ENCODE measurements around the gene GIGYF1.
"Not testable (repeated sequence)": the region's sequence is repeated elsewhere in the genome, so short reads cannot be mapped to it uniquely, and the experiment has no call there.

GIGYF1 gene, protein sequence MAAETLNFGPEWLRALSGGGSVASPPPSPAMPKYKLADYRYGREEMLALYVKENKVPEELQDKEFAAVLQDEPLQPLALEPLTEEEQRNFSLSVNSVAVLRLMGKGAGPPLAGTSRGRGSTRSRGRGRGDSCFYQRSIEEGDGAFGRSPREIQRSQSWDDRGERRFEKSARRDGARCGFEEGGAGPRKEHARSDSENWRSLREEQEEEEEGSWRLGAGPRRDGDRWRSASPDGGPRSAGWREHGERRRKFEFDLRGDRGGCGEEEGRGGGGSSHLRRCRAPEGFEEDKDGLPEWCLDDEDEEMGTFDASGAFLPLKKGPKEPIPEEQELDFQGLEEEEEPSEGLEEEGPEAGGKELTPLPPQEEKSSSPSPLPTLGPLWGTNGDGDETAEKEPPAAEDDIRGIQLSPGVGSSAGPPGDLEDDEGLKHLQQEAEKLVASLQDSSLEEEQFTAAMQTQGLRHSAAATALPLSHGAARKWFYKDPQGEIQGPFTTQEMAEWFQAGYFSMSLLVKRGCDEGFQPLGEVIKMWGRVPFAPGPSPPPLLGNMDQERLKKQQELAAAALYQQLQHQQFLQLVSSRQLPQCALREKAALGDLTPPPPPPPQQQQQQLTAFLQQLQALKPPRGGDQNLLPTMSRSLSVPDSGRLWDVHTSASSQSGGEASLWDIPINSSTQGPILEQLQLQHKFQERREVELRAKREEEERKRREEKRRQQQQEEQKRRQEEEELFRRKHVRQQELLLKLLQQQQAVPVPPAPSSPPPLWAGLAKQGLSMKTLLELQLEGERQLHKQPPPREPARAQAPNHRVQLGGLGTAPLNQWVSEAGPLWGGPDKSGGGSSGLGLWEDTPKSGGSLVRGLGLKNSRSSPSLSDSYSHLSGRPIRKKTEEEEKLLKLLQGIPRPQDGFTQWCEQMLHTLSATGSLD (N-terminal part only)

GRCh38 chr7:100694098-100694745 lies at the start of gene GIGYF1:
Gene GIGYF1 (minus strand): TSS chr7:100694250. CDS start chr7:100688238, 6,012 bp downstream.
- peak; percentile 80 for DNase-seq

DNA sequence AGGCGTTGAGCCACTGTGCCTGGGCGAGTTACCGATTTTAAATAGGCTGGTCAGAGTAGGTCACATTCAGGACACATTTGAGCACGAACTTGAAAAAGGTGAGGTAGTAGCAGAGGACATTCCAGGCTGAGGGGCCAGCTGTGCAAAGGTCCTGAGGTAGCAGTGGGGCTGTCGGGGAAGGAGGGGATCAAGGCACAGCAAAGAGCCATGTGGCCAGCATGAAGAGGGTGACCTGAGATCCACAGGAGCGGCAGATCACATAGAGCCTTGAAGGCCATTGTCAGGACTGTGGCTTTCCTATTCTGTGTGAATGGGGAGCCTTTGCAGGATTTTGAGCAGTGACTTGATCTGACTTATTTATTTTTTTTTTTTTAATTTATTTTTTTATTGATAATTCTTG lies 45.9 kb upstream of the GIGYF1 start:
- no peak for DNase-seq

- DNase-seq, result no peak
Measured at GRCh38 chr7:100736671-100737070, 42.6 kb upstream of the GIGYF1 start.

DNA sequence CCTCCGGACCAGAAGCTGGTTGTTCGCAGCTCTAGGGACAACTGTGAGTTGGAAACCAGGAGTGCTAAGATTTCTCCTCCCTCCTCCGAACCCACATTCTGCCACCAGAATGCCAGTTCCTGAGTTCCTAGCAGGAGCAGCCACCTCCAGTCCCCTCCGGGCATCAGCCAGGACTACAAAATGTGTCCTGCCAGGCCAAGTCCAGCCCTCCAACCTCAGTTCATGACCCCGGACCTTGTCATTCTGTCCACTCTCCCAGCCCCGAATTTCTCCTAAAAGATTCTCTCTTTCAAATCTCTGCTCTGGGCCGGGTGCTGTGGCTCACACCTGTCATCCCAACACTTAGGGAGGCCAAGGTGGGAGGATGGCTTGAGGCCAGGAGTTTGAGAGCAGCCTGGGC lies 41.7 kb upstream of the GIGYF1 start:
- no peak for DNase-seq

DNA sequence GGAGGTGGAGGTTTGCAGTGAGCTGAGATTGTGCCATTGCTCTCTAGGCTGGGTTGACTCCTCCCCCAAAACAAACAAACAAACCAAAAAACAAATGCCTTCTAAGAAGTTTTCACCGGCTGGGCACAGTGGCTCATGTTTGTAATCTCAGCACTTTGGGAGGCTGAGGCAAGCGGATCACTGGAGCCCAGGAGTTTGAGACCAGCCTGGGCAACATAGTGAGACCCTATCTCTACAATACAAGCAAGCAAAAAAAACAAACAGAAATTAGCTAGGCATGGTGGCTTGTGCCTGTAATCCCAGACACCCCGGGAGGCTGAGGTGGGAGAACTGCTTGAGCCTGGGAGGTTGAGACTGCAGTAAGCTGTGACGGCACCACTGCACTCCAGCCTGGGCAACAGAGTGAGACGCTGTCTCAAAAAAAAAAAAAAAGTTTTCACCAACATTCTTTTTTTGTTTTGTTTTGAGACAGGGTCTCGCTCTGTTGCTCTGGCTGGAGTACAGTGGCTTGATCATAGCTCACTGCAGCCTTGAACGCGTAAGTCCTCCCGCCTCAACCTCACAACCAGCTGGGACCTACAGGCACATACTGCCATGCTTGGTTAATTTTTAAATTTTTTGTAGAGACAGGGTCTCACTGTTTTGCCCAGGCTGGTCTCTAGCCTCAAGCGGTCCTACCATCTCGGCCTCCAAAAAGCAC lies 38.0 kb upstream of the GIGYF1 start:
- DNase-seq, result no peak

DNA sequence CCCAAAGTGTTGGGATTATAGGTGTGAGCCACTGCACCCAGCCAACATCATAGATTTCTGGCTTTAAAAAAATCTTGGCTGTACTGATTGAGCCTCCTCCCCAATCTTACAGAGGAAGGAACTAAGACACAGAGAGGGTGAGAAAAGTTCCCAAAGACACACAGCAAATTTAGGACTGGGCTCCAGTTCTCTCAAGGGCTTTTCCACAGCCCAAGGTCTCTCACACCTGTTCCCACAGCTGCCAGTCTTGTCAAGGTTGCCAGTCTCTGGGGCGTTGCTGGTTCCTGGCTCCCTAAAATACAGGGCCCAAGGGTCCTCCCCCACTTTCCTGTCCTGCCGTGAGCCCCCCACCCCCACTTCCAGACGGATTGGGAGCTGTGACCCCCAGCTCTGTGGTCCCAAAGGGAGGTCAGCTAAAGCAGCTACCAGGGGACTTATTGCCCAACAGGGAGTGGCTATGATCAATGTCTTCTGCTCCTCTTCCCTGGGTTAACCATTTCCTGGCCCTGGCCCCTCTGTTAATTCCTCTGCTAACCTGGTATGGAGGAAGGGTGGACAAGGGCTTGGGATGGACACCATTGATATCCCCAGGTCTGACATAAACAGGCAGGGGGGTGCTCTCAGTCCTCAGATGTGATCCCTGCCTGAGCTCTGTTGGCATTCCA lies 36.2 kb upstream of the GIGYF1 start:
- DNase-seq, result no peak

DNA sequence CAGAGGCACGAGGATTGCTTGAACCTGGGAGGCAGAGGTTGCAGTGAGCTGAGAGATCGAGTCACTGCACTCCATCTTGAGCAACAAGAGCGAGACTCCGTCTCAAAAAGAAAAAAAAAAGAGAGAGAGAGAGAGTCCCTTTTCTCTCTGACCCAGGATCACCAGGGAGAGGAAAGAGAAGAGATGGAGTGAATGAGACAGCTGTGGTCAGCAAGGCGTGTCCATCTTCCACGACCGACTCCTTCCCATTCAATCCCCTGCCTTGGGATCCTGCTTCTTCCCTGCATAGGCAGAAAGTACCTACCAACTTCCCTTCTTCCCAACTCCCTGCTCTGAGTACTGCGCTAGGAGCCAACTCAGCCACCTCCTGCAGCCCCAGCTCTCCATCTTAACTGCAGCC lies 34.1 kb upstream of the GIGYF1 start:
- DNase-seq, result no peak

DNA sequence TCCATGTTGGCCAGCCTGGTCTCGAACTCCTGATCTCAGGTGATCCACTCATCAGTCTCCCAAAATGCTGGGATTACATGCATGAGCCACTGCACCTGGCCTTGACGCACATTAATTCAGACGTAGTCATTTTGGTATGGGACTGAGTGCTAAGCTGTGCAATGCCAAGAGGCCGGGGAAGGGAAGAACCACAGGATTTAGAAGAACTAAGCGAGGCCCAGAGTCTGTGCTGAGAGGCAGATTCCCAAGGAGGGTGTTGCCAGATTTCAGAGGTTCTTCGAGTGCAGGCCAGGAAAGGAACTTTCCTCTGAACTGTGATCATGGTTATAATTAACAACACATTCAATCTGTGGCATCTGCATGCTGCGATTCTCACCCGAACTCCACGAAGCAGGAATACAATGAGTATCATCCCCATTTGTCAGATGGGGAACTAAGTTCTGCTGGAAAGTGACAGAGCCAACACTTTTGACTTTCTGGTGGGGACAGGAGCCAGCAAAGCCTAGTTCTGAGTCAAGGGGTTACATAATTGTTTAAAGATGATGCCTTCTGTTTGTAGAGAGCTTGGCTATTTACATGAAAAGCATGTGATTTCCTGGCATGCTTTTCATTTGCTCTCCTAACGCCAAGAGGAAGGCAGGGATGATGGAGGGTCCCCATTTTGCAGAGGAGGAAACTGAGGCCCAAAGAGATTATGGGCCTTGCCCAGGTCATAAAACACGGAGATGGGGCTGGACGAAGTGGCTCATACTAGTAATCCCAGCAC lies 33.1 kb upstream of the GIGYF1 start:
- no peak for DNase-seq

DNA sequence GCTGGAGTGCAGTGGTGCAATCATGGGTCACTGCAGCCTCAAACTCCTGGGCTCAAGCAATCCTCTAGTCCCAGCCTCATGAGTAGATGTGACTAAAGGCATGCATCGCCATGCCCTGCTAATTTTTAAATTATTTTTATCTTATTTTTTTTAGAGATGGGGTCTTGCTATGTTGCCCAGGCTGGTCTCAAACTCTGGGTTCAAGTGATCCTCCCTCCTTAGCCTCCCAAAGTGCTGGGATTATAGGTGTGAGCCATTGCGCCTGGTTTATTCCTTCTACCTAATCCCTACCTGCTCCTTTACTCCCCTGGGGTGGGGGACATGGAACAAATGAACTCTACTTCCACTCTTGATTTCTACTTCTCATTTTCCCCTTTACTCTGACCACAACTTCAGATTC lies 30.3 kb upstream of the GIGYF1 start:
- not testable (repeated sequence) for DNase-seq

GRCh38 chr7:100723732-100724275 lies 29.8 kb upstream of the GIGYF1 start:
- DNase-seq, result no peak

DNA sequence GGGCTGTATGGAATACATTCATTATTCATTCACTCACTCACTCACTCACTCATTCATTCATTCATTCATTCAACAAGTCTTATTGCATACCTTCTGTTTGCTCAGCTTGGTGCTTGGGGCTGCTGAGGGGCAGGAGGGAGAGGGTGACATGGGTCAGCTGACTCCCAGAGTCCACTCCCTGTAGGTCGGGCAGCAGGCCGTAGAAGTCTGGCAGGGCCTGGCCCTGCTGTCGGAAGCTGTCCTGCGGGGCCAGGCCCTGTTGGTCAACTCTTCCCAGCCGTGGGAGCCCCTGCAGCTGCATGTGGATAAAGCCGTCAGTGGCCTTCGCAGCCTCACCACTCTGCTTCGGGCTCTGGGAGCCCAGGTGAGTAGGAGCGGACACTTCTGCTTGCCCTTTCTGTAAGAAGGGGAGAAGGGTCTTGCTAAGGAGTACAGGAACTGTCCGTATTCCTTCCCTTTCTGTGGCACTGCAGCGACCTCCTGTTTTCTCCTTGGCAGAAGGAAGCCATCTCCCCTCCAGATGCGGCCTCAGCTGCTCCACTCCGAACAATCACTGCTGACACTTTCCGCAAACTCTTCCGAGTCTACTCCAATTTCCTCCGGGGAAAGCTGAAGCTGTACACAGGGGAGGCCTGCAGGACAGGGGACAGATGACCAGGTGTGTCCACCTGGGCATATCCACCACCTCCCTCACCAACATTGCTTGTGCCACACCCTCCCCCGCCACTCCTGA lies 28.6 kb upstream of the GIGYF1 start:
- DNase-seq, result no peak

DNA sequence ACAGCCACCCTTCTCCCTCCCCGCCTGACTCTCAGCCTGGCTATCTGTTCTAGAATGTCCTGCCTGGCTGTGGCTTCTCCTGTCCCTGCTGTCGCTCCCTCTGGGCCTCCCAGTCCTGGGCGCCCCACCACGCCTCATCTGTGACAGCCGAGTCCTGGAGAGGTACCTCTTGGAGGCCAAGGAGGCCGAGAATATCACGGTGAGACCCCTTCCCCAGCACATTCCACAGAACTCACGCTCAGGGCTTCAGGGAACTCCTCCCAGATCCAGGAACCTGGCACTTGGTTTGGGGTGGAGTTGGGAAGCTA lies 27.4 kb upstream of the GIGYF1 start:
- DNase-seq, result no peak

GRCh38 chr7:100720671-100721504 lies 26.8 kb upstream of the GIGYF1 start:
- DNase-seq, result no peak

DNA sequence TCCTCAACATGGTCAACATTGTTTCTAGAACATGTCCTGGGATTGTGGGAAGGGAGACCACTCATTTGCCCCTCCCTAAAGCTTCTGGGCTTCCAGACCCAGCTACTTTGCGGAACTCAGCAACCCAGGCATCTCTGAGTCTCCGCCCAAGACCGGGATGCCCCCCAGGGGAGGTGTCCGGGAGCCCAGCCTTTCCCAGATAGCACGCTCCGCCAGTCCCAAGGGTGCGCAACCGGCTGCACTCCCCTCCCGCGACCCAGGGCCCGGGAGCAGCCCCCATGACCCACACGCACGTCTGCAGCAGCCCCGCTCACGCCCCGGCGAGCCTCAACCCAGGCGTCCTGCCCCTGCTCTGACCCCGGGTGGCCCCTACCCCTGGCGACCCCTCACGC lies 26.2 kb upstream of the GIGYF1 start, which contains the start of gene EPO:
Gene EPO, plus strand, starts transcription at position 190 of the 392 bp plus-strand sequence. CDS start 513 bp downstream, outside the sequence.
- no peak for DNase-seq

GRCh38 chr7:100719523-100720278 lies 25.7 kb upstream of the GIGYF1 start:
- no peak for DNase-seq

DNA sequence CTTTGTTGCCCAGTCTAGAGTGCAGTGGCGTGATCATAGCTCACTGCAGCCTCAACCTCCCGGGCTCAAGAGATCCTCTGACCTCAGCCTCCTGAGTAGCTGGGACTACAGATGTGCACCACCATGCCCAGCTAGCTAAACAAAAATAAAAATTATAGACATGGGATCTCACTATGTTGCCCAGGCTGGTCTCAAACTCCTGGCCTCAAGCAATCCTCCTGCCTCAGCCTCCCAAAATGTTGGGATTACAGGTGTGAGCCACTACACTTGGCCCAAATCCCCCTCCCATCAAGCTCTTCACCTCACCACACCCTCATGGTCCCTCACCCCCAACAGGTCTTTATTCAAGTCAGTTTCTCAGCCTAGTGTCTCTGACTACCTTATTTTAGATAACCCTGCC lies 23.0 kb upstream of the GIGYF1 start:
- not testable (repeated sequence) for DNase-seq

GRCh38 chr7:100714725-100715124 lies 20.7 kb upstream of the GIGYF1 start:
- no peak for DNase-seq

DNA sequence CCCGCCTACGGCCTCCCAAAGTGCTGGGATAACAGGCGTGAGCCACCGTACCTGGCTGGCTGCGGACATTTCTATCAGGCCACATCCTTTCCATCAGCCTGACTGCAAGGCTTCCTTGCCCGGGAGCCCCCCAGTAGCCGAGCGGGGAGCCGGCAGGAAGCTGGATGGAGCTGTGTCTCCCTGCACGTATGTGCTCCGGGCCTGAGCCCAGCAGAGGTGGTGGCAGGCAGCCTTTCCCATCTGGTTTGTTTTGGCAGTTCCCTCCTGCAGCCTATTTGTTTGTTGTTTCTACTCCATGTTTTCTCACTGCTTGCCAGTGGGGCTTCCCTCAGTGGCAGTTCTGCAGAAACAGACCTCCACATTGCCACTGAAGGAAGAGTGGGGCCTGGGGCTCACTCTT lies 17.3 kb upstream of the GIGYF1 start:
- DNase-seq, result no peak

- DNase-seq, result no peak
Measured at GRCh38 chr7:100710452-100710851, 16.4 kb upstream of the GIGYF1 start.

All from NCI-H82 (cell line).